NB4 (cell line): ENCODE data around the gene NEIL3.

Experiments used
- DNase-seq: peaks from one replicate; pipeline ENCODE4 v3.0.0; 2010; ENCODE audit warnings: low read depth
- H3K4me3 ChIP-seq: one replicate; pipeline ENCODE4 v1.5.1; 2011; ENCODE audit warnings: mild to moderate bottlenecking, low read depth, low read length, moderate library complexity
- CTCF ChIP-seq: IDR thresholded peaks from one replicate; pipeline ENCODE4 v1.5.1; 2012; ENCODE audit warnings: low read depth, low read length
- MAX ChIP-seq: IDR thresholded peaks from 2 replicates; pipeline ENCODE4 v1.6.1; 2011; ENCODE audit warnings: low read depth, low read length
- MYC ChIP-seq: IDR thresholded peaks from 2 replicates; pipeline ENCODE4 v1.6.1; 2011; ENCODE audit warnings: low read depth, low read length
- POLR2A ChIP-seq: IDR thresholded peaks from 2 replicates; pipeline ENCODE4 v1.6.1; 2011; ENCODE audit warnings: mild to moderate bottlenecking; ENCODE audit not compliant: insufficient read length; ENCODE audit errors: extremely low read depth

NEIL3 gene

GRCh38 chr4:177404342-177404741 lies 94.7 kb downstream of the NEIL3 start:
- no peak for TF ChIP-seq POLR2A
- TF ChIP-seq MYC = no peak
- no peak for TF ChIP-seq MAX
- no peak for TF ChIP-seq CTCF
- no peak for DNase-seq
- H3K4me3 ChIP-seq = no peak overlapping the region

DNA sequence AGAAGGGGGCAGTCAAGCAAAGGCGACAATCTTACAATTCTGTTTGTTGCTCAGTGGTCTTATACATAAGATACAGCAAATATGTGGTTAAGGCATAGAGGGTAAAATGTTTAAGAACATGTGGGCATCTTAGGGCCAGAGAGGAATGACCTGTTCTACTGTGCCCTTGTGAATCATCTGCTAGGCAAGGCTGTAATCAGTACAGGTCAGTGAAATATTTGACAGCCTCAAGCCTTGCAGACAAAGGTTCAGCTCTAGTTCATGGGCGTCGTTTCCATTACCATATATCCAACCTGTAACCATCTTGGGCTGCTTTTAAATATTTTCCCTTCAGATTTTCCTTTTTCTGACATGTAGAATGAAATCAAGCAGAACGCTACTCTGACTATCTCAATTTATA lies 95.3 kb downstream of the NEIL3 start:
- no peak overlapping the region for H3K4me3 ChIP-seq
- DNase-seq = no peak
- TF ChIP-seq POLR2A (no peak), CTCF (no peak), MYC (no peak), MAX (no peak)

DNA sequence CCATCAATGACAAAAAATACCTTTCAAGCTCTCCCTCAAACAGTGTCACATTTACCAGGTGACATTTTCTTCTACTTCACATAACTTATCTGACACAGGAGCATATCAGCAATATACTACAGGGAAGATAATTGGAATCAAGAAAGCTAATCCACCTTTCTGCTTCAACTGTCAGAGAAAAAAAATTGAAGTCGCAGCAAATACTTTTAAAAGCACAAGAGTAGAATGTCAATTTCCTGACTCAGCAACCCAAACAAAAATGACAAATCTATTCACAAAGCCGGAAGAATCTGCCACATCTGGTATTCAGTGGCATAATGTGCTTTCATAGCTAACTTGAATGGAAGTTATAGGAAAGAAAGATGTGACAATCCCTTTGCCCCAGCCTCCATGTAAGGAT lies 95.8 kb downstream of the NEIL3 start:
- H3K4me3 ChIP-seq = no peak overlapping the region
- DNase-seq = no peak
- TF ChIP-seq MAX = no peak
- no peak for TF ChIP-seq MYC
- no peak for TF ChIP-seq CTCF
- TF ChIP-seq POLR2A = no peak

DNA sequence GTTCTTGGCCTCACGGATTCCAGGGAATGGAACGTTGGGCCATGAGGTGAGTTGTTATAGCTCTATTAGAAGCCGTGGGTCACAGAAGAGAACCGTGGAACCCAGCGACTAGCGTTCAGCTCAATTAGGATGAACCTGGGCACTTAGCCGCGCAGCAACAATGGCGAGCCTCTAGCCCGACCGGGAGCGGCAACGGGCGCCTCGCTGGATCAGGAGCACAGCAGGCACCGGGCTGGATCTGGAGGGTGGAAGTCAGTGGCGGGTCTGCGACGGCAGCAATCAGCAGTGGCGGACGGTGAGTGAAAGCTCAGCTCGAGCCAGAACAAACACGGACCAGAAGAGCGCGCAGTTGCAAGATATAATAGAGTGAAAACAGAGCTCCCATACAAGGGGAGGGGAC lies 98.3 kb downstream of the NEIL3 start:
- no peak for DNase-seq
- no peak overlapping the region for H3K4me3 ChIP-seq
- TF ChIP-seq CTCF (no peak), MYC (no peak), POLR2A (no peak), MAX (no peak)

- no peak overlapping the region for H3K4me3 ChIP-seq
- DNase-seq = no peak
- TF ChIP-seq CTCF (no peak), MAX (no peak), MYC (no peak), POLR2A (no peak)
These were observed 100.9 kb downstream of the NEIL3 start for GRCh38 chr4:177410566-177410965.

GRCh38 chr4:177411996-177412395 lies 102.3 kb downstream of the NEIL3 start:
- TF ChIP-seq POLR2A (no peak), CTCF (no peak), MAX (no peak), MYC (no peak)
- DNase-seq = no peak
- H3K4me3 ChIP-seq = no peak overlapping the region
